ENCODE measurements around the gene FAM151A. TPM values are rescaled to one million over a fixed set of nuclear protein-coding genes. Genes with fewer than 3 reads are reported as not detected.

The FAM151A gene
- total and polyA plus RNA-seq, 8 donors: 0.12 to 0.21 TPM; not detected in 6

- no peaks in the 10 kb centered on the region for H3K27me3 ChIP-seq
- no peak for TF ChIP-seq CTCF (IDR thresholded peaks at IDR 0.05)
- ATAC-seq (no peak), FAIRE-seq (no peak), DNase-seq (no peak)
- H3K36me3 ChIP-seq: no peaks in the 10 kb centered on the region
- H3K4me3 ChIP-seq: no peak overlapping the region
- H3K27ac ChIP-seq: no peak overlapping the region
- H3K9me3 ChIP-seq: no peaks in the 10 kb centered on the region
- intact Hi-C loops (cut with DNase I): no loop called here
- peaks cover 6 to 15% (median 11%) of the 10 kb centered on the region in 3 donors for H3K4me1 ChIP-seq
- WGBS, 2 donors: 92 to 94% methylated on average over 17 of the region's 17 CpGs
These were observed 38.8 kb downstream of the FAM151A start for GRCh38 chr1:54584575-54584974.

GRCh38 chr1:54583871-54584270, 39.5 kb downstream of the FAM151A start:
- Histone ChIP-seq H3K36me3 (no peaks in the 10 kb centered on the region), H3K9me3 (no peaks in the 10 kb centered on the region), H3K4me1 (peaks cover 6 to 15% (median 11%) of the 10 kb centered on the region in 3 donors), H3K27me3 (no peaks in the 10 kb centered on the region), H3K27ac (no peak overlapping the region), H3K4me3 (no peak overlapping the region)
- FAIRE-seq: no peak
- DNase-seq: no peak
- TF ChIP-seq CTCF (IDR thresholded peaks at IDR 0.05): no peak
- no peak for ATAC-seq
- intact Hi-C loops (cut with DNase I): no loop called here
- 71 to 98% methylated on average over 2 of the region's 2 CpGs for WGBS, 2 donors

- FAIRE-seq: no peak
- 90 to 93% methylated on average over 3 of the region's 3 CpGs for WGBS, 2 donors
- no peaks in the 10 kb centered on the region for H3K36me3 ChIP-seq
- H3K4me3 ChIP-seq: no peak overlapping the region
- intact Hi-C loops (cut with DNase I): no loop called here
- DNase-seq: no peak
- H3K27ac ChIP-seq: no peak overlapping the region
- H3K9me3 ChIP-seq: no peaks in the 10 kb centered on the region
- H3K4me1 ChIP-seq: peaks cover 6 to 15% (median 11%) of the 10 kb centered on the region in 3 donors
- TF ChIP-seq CTCF (IDR thresholded peaks at IDR 0.05): no peak
- no peak for ATAC-seq
- no peaks in the 10 kb centered on the region for H3K27me3 ChIP-seq
These were observed 40.0 kb downstream of the FAM151A start for GRCh38 chr1:54583307-54583686.

- no peak for FAIRE-seq
- Histone ChIP-seq H3K27me3 (no peaks in the 10 kb centered on the region), H3K4me1 (peaks cover 6 to 18% (median 11%) of the 10 kb centered on the region in 3 donors)
These were observed 40.6 kb downstream of the FAM151A start for GRCh38 chr1:54582566-54583306.

More at GRCh38 chr1:54582566-54583306, 40.6 kb downstream of the FAM151A start:
- no peak overlapping the region for H3K4me3 ChIP-seq
- peak overlapping the region in 2 of 4 donors; percentile 92 for H3K27ac ChIP-seq
- TF ChIP-seq CTCF (IDR thresholded peaks at IDR 0.05): no peak
- DNase-seq: peak in 3 of 6 donors; percentile 26 to 78 (median 28)
- no peaks in the 10 kb centered on the region for H3K36me3 ChIP-seq
- no peaks in the 10 kb centered on the region for H3K9me3 ChIP-seq
- peak in 2 of 4 donors; percentile 16 to 31 for ATAC-seq
- intact Hi-C loops (cut with DNase I): no loop called here
- WGBS, 2 donors: 87 to 88% methylated on average over 19 of the region's 19 CpGs

Measured in pancreas (tissue), 10 donors.